GM21360 (cell line): ENCODE data around the gene PCBD2.
"Not testable (repeated sequence)": the region's sequence is repeated elsewhere in the genome, so short reads cannot be mapped to it uniquely, and the experiment has no call there.

Experiments
- ATAC-seq: cut with Tn5 transposase; IDR thresholded peaks from one replicate; pipeline ENCODE4 v1.9.1; 2021; ENCODE audit warnings: mild to moderate bottlenecking, moderate library complexity; ENCODE audit not compliant: unreplicated experiment

PCBD2 gene

GRCh38 chr5:134957920-134958608 lies 53.1 kb downstream of the PCBD2 start:
- ATAC-seq = no peak

- ATAC-seq = no peak
Observed at GRCh38 chr5:134958755-134959154, 53.8 kb downstream of the PCBD2 start.

DNA sequence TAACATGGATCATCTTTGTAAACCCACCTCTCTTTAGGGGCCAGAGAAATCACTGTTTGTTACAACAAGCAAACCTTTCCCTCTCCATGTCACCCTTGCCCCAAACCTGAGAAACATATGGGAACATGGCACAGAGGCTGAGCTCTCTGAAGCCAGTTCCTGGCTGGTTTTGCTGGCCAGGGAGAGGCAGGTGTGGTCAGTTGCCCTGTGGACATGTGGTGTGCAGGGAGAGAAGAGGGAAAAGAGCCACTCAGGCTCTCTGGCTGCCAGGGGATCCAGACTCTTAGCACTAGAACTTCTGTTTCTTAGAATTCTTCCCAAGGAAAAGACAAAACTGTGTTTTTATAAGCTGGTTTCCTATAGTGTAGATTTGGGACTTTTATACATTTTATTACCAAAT lies 58.2 kb downstream of the PCBD2 start:
- no peak for ATAC-seq

DNA sequence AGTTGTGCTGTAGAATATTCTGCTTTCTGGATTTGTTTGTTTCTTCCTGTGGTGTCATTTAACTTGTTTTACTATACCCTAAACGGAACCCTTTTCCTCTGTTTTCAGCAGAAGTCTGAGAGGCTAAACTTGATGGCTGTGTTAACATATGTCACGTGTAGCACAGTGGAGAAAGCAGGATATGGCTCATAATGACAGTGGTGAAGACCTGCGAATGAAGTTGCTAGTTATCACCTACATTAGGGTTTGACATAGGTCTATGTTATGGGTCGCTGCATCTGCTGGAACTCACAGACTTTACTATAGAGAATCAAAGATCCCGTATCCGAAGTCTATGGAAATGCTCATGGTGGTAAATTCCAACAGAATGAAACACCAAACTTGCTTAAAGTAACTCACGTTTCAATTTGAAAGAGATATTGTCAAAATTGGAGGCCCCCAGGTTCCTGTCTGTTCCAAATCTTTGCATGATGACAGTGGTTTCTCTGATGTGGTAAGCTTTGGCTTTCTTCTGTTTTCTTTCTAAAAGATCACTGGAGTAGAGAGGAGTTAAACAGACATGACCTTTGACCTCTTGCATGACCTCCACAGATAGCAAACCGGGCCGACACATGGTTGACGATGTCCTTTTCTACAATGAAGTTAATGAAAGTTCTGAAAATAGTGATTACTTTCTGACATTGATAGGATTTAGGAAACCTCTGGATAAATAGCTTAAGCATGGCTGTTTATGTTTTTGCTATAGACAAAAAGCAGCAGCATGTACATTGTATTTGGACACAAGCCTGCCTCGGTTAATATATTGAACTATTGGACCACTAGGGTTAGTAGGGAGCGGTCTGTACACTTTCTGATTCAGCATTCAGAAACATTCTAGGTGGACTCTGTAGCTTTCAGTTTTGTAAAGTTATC lies 59.7 kb downstream of the PCBD2 start:
- ATAC-seq = no peak

- ATAC-seq = no peak
Observed at GRCh38 chr5:134965271-134965825, 60.4 kb downstream of the PCBD2 start.

- no peak for ATAC-seq
Observed at GRCh38 chr5:134967607-134968006, 62.7 kb downstream of the PCBD2 start, which contains the start of gene CATSPER3. TSS of gene CATSPER3 (plus strand) at chr5:134967907. CDS start at chr5:134967992, 85 bp downstream.

GRCh38 chr5:134968055-134968454 lies 63.1 kb downstream of the PCBD2 start:
- no peak for ATAC-seq

- ATAC-seq = no peak
Observed at GRCh38 chr5:134969166-134969565, 64.2 kb downstream of the PCBD2 start.

DNA sequence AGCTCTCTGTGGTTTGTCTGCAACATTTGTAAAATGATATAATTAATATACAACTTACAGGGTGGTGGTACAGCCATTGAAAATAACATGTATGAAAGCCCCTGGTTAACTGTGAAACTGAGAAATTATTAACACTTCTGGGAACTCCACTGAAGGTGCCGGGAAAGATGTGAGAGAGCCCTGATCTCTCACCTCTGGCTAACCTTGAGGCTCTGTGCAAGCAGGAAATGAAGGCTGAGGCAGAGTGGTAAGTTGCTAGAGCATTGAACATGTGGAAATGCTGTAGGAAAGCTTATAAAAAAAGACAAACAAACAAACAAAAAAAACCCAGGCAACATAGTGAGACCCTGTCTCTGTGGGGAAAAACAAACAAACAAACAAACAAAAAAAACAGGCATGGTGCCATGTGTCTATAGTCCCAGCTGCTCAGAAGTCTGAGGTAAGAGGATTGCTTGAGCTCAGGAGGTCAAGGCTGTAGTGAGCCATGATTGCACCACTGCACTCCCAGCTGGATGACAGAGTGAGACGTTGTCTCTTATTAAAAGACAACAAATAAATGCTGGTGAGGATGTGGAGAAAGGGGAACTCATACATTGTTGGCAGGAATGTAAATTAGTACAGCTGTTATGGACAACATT lies 70.3 kb downstream of the PCBD2 start:
- no peak for ATAC-seq

DNA sequence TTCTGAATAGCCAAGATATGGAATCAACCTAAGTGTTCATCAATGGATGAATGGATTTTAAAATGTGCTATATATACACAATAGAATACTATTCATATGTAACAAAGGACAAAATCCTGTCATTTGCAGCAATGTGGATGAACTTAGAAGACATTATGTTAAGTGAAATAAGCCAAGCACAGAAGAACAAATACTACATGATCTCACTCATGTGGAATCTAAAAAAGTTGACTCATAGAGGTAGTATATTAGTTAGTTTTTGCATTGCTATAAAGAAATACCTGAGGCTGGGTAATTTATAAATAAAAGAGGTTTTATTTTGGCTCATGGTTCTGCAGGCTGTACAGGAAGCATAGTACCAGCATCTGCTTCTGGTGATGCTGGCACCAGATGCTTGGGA lies 70.9 kb downstream of the PCBD2 start:
- no peak for ATAC-seq

DNA sequence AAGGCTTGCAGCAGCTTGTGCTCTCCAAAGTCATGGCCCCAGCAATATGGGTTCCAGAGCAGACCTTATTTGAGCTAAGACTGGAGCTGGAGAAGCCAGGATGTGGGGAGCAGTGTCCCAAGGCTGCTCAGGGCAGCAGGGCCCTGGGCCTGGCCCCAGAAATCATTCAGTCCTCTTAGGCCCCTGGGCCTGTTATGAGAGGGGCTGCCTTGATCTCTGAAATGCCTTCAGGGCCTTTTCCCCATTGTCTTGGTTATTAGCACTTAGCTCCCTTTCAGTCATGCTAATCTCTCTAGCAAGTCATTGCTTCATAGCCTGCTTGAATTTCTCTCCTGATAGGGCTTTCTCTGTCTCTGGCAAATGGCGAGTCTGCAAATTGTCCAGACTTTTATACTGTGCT lies 71.9 kb downstream of the PCBD2 start:
- no peak for ATAC-seq

DNA sequence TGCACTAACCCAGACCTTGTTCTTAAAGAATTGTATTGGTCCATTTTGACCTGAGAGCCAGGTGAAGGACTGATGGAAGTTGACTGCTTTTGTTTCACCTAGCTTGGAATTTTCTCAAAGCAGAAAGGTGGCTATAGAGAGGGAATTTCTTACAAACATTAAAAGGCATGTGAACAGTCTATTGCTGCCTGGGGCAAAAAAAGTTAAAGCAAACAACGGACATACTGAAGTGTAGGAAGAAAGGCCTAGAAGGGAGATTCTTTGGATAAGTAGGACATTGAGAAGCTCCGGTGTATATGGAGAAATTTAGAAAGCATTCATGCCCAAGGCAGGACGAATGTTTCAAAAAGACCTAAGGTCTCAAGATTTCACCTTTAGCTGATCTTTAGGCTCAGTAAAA lies 74.5 kb downstream of the PCBD2 start:
- no peak for ATAC-seq

GRCh38 chr5:134982230-134982629 lies 77.3 kb downstream of the PCBD2 start:
- no peak for ATAC-seq

DNA sequence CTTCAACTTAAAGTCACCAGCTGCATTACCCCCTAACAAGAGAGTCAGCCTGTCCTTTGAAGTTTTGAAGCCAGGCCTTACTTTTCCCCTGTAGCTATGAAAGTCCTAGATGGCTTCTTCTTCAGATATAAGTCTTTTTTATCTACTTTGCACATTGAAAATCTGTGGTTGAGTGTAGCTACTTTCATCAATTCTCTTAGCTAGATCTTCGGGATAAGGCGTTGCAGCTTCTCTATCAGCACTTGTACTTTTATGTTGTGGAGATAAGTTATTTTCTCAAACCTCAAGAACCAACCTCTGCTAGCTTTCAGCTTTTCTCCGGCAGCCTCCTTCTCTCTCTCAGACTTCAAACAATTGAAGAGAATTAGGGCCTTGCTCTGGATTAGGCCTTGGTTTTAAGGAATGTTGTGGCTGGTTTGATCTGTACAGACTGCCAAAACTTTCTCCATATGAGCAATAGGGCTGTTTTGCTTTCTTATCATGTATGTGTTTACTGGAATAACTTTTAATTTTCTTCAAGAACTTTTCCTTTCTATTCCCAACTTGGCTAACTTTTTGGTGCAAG lies 84.4 kb downstream of the PCBD2 start:
- ATAC-seq = no peak

- ATAC-seq = not testable (repeated sequence)
Observed at GRCh38 chr5:134990183-134990582, 85.3 kb downstream of the PCBD2 start.

DNA sequence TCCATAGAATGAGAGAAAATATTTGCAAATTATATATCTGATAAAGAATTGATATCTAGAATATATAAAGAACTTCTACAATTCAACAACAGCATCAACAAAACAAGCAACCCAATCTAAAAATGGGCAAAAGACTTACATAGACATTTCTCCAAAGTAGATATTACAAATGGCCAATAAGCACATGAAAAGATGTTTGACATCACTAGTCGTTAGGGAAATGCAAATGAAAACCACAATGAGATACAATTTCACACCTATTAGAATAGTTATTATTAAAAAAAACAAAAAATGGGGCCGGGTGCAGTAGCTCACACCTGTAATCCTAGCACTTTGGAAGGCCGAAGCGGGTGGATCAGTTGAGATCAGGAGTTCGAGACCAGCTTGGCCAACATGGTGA lies 87.2 kb downstream of the PCBD2 start:
- no peak for ATAC-seq

- ATAC-seq = no peak
Observed at GRCh38 chr5:134993161-134993560, 88.2 kb downstream of the PCBD2 start.

- no peak for ATAC-seq
Observed at GRCh38 chr5:134994560-134995156, 89.7 kb downstream of the PCBD2 start.

DNA sequence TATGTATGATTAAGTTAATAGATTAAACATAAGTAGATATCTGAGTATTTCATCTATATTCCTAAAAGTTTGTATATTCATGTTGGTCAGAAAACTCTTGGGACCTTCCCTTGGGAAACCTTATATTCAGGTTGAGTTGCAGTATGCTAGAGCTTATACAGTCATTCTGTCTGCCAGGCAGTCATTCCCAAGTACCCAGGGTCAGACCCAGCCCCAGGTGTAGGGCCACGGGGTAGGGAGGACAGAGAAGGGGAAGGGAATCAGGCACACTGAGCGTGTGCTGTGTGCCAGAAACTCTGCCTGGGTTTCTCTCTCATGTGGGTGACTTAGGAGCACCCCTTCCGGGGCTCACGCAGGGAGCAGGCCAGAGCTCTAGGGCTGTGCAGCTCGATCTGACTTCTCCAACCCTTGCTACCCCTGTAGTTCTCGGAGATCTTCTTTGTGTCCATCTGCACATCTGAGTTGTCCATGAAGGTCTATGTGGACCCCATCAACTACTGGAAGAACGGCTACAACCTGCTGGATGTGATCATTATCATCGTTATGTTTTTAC lies 91.0 kb downstream of the PCBD2 start:
- no peak for ATAC-seq

GRCh38 chr5:134997015-134997414 lies 92.1 kb downstream of the PCBD2 start:
- no peak for ATAC-seq
